ENCODE measurements around the gene CNTNAP2. TPM values are rescaled to one million over a fixed set of nuclear protein-coding genes. Genes with fewer than 3 reads are reported as not detected.

The CNTNAP2 gene
- total and polyA plus RNA-seq, 4 donors, result not detected

DNA sequence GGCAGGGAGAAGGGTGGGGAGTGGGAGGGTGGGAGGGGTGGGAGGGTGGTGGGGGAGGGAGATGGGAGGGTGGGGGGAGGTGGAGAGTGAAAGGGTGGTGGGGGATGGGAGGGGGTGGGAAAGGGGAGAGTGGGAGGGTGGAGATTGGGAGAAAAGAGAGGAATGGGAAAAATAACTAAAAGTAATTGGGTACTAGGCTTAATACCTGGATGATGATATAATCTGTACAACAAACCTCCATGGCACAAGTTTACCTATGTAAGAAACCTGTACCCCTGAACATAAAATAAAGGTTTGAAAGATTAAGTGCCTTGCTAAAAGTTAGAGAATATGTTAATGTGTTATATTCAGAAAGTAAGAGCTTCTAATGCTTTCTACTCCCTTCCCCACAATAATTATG, 564.9 kb downstream of the CNTNAP2 start:
- DNase-seq (no peak), ATAC-seq (ENCODE audit: low FRiP score) (no peak)
- Histone ChIP-seq H3K36me3 (ENCODE audit: control insufficient read depth in 1 of 2, insufficient read depth in 2 of 2, low read length in 1 of 2) (no peaks in the 10 kb centered on the region), H3K4me1 (ENCODE audit: control insufficient read depth in 1 of 2, insufficient read depth in 2 of 2, low read length in 2 of 2) (no peaks in the 10 kb centered on the region), H3K9me3 (ENCODE audit: control insufficient read depth, low read length) (no peaks in the 10 kb centered on the region), H3K27me3 (ENCODE audit: control insufficient read depth in 1 of 2, insufficient read depth in 2 of 2, low read length in 1 of 2) (no peaks in the 10 kb centered on the region), H3K4me3 (ENCODE audit: low read length in 2 of 2) (no peak overlapping the region), H3K27ac (ENCODE audit: low read depth in 1 of 2, low read length in 2 of 2) (no peak overlapping the region)
- intact Hi-C loops (cut with DNase I), result no loop called here

DNA sequence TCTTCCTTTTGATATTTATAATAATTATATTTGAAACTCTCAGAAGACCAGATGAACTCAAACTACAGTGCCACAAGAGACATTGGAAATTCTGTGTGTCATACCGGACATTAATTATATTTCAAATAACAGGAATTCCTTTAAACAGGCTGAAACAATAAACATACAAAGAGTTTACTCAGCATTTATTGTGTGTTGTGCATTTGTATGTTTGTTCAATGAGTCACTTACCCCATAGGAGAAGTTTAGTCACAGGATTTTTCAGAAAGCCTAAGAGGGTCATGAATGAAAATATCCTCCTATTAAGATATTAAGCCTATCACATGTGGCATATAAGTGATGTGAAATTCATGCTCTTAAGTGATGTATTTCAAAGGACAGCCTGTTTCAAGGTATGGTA, 566.8 kb downstream of the CNTNAP2 start:
- Histone ChIP-seq H3K27ac (ENCODE audit: low read depth in 1 of 2, low read length in 2 of 2) (no peak overlapping the region), H3K9me3 (ENCODE audit: control insufficient read depth, low read length) (no peaks in the 10 kb centered on the region), H3K27me3 (ENCODE audit: control insufficient read depth in 1 of 2, insufficient read depth in 2 of 2, low read length in 1 of 2) (no peaks in the 10 kb centered on the region), H3K4me1 (ENCODE audit: control insufficient read depth in 1 of 2, insufficient read depth in 2 of 2, low read length in 2 of 2) (no peaks in the 10 kb centered on the region), H3K36me3 (ENCODE audit: control insufficient read depth in 1 of 2, insufficient read depth in 2 of 2, low read length in 1 of 2) (no peaks in the 10 kb centered on the region), H3K4me3 (ENCODE audit: low read length in 2 of 2) (no peak overlapping the region)
- WGBS, 2 donors, result 73 to 92% methylated on average over 1 of the region's 1 CpG
- DNase-seq, result no peak
- ATAC-seq (ENCODE audit: low FRiP score), result no peak
- intact Hi-C loops (cut with DNase I), result no loop called here

DNA sequence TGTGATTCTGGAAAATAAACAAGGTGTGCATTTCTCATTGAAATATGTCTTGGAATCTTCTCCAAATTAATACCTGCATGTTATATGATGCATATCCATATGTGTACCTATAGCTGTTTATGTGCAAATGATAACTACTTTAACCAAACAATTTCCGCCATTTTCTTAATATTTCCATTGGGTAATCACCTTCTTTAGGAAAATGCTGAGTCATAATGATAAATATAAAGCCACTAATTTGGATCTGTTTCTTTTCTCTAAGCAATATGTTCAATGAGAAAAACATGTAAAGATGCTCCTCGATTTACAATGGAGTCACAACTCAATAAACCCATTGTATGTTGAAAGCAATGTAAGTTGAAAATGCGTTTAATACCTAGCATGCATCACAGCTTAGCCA, 574.4 kb downstream of the CNTNAP2 start:
- intact Hi-C loops (cut with DNase I), result no loop called here
- ATAC-seq (ENCODE audit: low FRiP score), result no peak
- 87 to 89% methylated on average over 3 of the region's 3 CpGs for WGBS, 2 donors

DNA sequence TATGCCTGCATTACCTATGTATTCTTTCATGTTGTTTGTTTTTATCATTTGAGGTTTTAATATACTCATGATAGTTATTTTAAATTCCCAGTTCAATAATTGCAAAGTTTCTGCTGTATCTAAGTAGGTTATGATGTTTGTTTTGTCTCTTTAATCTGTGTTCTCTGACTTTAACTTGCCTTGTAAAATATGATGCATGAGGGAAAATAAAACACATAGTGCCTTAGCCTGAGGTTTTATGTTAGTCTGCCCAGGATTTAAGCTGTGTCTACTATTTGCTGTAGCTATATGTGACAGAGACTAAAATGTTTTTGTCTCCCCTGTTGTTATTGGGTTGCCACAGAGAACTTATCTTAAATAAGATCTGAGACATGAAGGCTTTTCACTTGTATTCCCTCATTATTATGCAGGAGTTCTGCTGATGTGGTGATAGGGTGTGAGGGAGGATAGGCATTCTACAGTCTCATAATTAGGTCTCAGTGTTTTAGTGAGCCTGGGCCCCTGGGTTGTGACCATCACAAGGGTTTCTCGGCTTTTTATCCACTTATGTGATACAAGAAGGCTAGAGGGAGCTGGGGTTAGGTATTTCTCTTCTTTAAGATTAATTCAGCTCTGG, 582.5 kb downstream of the CNTNAP2 start:
- no peaks in the 10 kb centered on the region for H3K36me3 ChIP-seq (ENCODE audit: control insufficient read depth in 1 of 2, insufficient read depth in 2 of 2, low read length in 1 of 2)
- H3K27me3 ChIP-seq (ENCODE audit: control insufficient read depth in 1 of 2, insufficient read depth in 2 of 2, low read length in 1 of 2), result no peaks in the 10 kb centered on the region
- 81 to 88% methylated on average over 1 of the region's 1 CpG for WGBS, 2 donors
- H3K4me3 ChIP-seq (ENCODE audit: low read length in 2 of 2), result no peak overlapping the region
- no peaks in the 10 kb centered on the region for H3K4me1 ChIP-seq (ENCODE audit: control insufficient read depth in 1 of 2, insufficient read depth in 2 of 2, low read length in 2 of 2)
- DNase-seq (no peak), ATAC-seq (ENCODE audit: low FRiP score) (no peak)
- H3K27ac ChIP-seq (ENCODE audit: low read depth in 1 of 2, low read length in 2 of 2), result no peak overlapping the region
- H3K9me3 ChIP-seq (ENCODE audit: control insufficient read depth, low read length), result no peaks in the 10 kb centered on the region
- intact Hi-C loops (cut with DNase I), result no loop called here

More for the DNA sequence above, 574.4 kb downstream of the CNTNAP2 start:
- no peak for DNase-seq
- no peaks in the 10 kb centered on the region for H3K27me3 ChIP-seq (ENCODE audit: control insufficient read depth in 1 of 2, insufficient read depth in 2 of 2, low read length in 1 of 2)
- no peaks in the 10 kb centered on the region for H3K4me1 ChIP-seq (ENCODE audit: control insufficient read depth in 1 of 2, insufficient read depth in 2 of 2, low read length in 2 of 2)
- H3K9me3 ChIP-seq (ENCODE audit: control insufficient read depth, low read length), result no peaks in the 10 kb centered on the region
- H3K36me3 ChIP-seq (ENCODE audit: control insufficient read depth in 1 of 2, insufficient read depth in 2 of 2, low read length in 1 of 2), result no peaks in the 10 kb centered on the region
- no peak overlapping the region for H3K4me3 ChIP-seq (ENCODE audit: low read length in 2 of 2)
- H3K27ac ChIP-seq (ENCODE audit: low read depth in 1 of 2, low read length in 2 of 2), result no peak overlapping the region

DNA sequence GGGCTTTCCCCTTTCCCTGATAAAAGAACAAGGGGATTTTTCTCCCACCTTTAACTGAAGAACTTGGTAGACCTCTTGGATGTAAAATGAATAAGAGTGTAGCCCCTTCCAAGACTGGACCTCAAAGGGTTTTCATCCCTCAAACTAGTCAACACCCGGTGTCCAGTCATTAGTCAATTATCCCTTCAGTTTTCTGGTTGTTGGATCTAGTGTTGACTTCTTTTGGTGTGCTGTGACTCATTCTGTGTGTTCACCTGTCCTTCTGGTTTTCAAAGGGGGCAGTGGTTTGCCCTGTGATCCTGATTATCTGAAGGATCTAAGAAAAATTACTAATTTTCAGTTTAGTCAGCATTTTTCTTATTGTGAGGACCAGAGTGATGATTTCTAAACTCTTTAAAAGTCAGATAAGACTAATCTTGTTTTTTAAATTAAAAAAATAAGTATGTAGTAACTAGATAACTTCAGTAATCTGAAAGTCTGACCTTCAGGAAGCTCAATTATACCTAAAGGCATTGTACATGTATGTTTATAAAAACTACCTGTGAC, 583.5 kb downstream of the CNTNAP2 start:
- WGBS, 2 donors, result 88 to 91% methylated on average over 1 of the region's 1 CpG
- no peak overlapping the region for H3K27ac ChIP-seq (ENCODE audit: low read depth in 1 of 2, low read length in 2 of 2)
- no peak for DNase-seq
- no peaks in the 10 kb centered on the region for H3K36me3 ChIP-seq (ENCODE audit: control insufficient read depth in 1 of 2, insufficient read depth in 2 of 2, low read length in 1 of 2)
- intact Hi-C loops (cut with DNase I), result no loop called here
- H3K4me3 ChIP-seq (ENCODE audit: low read length in 2 of 2), result no peak overlapping the region
- no peaks in the 10 kb centered on the region for H3K9me3 ChIP-seq (ENCODE audit: control insufficient read depth, low read length)
- no peaks in the 10 kb centered on the region for H3K27me3 ChIP-seq (ENCODE audit: control insufficient read depth in 1 of 2, insufficient read depth in 2 of 2, low read length in 1 of 2)
- no peak for ATAC-seq (ENCODE audit: low FRiP score)
- H3K4me1 ChIP-seq (ENCODE audit: control insufficient read depth in 1 of 2, insufficient read depth in 2 of 2, low read length in 2 of 2), result no peaks in the 10 kb centered on the region

DNA sequence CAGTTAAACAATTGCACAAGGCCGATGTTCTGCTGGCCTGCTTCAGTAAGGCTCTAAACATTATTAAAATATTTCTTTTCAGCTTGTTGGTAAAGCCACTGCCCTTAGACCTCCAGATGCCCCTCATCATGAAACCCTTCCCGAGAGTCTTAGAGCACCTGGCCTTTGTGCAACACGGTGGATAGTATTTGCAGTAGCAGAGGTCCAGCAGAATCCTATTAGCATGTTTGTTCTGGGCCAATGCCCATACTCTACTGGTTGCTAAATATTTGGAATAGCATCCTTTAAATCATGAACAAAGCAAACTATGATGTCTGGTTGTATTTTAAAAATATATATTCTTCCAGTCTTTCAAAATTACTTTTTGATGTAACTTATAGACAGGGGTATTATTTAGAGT, 584.6 kb downstream of the CNTNAP2 start:
- H3K27ac ChIP-seq (ENCODE audit: low read depth in 1 of 2, low read length in 2 of 2), result no peak overlapping the region
- no peak for ATAC-seq (ENCODE audit: low FRiP score)
- 17 to 19% methylated on average over 3 of the region's 3 CpGs for WGBS, 2 donors
- no peak for DNase-seq
- no peak overlapping the region for H3K4me3 ChIP-seq (ENCODE audit: low read length in 2 of 2)
- no peaks in the 10 kb centered on the region for H3K36me3 ChIP-seq (ENCODE audit: control insufficient read depth in 1 of 2, insufficient read depth in 2 of 2, low read length in 1 of 2)
- intact Hi-C loops (cut with DNase I), result no loop called here
- H3K4me1 ChIP-seq (ENCODE audit: control insufficient read depth in 1 of 2, insufficient read depth in 2 of 2, low read length in 2 of 2), result no peaks in the 10 kb centered on the region
- H3K9me3 ChIP-seq (ENCODE audit: control insufficient read depth, low read length), result no peaks in the 10 kb centered on the region
- H3K27me3 ChIP-seq (ENCODE audit: control insufficient read depth in 1 of 2, insufficient read depth in 2 of 2, low read length in 1 of 2), result no peaks in the 10 kb centered on the region

DNA sequence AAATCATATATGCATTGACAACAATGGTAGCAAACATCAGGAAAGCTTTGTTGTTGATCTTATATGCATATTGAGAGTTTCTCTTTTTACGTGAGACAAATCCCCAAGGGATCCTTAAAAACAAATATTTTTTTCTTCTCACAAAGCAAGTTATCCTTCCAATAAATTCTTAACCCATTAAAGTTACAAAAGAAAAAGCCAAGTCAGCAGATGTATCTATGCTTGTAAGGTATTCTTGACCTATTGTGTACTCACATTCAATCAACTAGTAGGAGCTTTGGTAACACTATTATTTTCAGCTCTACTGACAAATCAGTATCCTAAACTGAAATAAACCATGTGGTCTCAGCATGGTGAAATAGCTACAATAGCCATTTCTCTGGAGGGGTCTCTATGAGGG, 586.3 kb downstream of the CNTNAP2 start:
- H3K9me3 ChIP-seq (ENCODE audit: control insufficient read depth, low read length), result no peaks in the 10 kb centered on the region
- intact Hi-C loops (cut with DNase I), result no loop called here
- no peaks in the 10 kb centered on the region for H3K36me3 ChIP-seq (ENCODE audit: control insufficient read depth in 1 of 2, insufficient read depth in 2 of 2, low read length in 1 of 2)
- no peaks in the 10 kb centered on the region for H3K27me3 ChIP-seq (ENCODE audit: control insufficient read depth in 1 of 2, insufficient read depth in 2 of 2, low read length in 1 of 2)
- ATAC-seq (ENCODE audit: low FRiP score), result no peak
- H3K27ac ChIP-seq (ENCODE audit: low read depth in 1 of 2, low read length in 2 of 2), result no peak overlapping the region
- 31 to 47% methylated on average over 1 of the region's 1 CpG for WGBS, 2 donors
- DNase-seq, result no peak
- no peak overlapping the region for H3K4me3 ChIP-seq (ENCODE audit: low read length in 2 of 2)
- no peaks in the 10 kb centered on the region for H3K4me1 ChIP-seq (ENCODE audit: control insufficient read depth in 1 of 2, insufficient read depth in 2 of 2, low read length in 2 of 2)

DNA sequence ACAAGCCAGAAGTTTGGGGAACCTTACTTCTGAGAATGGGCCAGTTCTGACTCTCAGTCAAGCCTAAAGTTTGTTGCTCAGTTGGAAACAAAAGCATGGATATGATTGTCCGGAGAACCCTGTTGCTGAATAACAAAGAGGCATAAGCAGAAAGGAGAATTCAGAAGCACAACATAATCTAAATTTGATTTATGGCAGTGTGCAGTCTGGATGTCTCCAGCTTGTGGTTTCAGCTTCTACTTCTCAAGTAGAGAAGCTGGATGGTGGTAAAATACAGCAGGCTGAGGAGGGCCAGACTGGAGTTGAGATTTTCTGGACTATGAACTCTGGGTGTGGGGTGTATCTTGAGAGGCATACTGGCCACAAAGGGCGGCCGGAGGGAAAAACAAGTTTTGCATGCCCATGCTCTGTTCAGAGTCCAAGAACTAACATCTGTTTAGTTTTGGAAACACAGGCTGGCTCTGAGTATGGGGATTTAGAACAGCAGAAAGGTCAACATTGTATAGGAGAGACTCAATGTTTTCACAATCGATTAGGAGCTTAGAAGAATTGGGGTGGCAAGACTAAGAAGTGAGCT, 592.9 kb downstream of the CNTNAP2 start:
- H3K27ac ChIP-seq (ENCODE audit: low read depth in 1 of 2, low read length in 2 of 2), result no peak overlapping the region

DNA sequence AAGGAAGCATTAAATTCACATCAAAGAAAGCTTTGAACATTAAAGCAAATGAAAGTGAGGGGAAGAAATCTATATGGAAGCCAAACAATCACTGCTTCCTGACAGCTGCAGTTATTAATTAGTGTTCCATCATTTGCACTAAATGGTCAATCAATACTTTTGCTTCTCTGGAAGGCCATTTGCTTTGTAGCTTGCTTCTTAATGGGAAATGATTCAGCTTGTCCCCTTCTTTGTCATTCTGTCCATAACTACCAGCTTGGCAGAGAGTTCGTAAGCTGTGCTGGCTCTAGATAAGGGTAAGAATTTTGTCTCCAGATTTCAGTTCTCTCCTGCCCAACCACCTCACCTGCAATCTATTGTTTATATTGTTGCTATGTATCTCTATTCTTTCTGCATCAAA, 596.6 kb downstream of the CNTNAP2 start:
- ATAC-seq (ENCODE audit: low FRiP score), result no peak
- WGBS, 2 donors, result 52 to 63% methylated on average over 1 of the region's 1 CpG
- no peaks in the 10 kb centered on the region for H3K9me3 ChIP-seq (ENCODE audit: control insufficient read depth, low read length)
- no peaks in the 10 kb centered on the region for H3K36me3 ChIP-seq (ENCODE audit: control insufficient read depth in 1 of 2, insufficient read depth in 2 of 2, low read length in 1 of 2)
- no peak overlapping the region for H3K27ac ChIP-seq (ENCODE audit: low read depth in 1 of 2, low read length in 2 of 2)
- H3K27me3 ChIP-seq (ENCODE audit: control insufficient read depth in 1 of 2, insufficient read depth in 2 of 2, low read length in 1 of 2), result no peaks in the 10 kb centered on the region
- intact Hi-C loops (cut with DNase I), result no loop called here
- no peak for DNase-seq
- H3K4me1 ChIP-seq (ENCODE audit: control insufficient read depth in 1 of 2, insufficient read depth in 2 of 2, low read length in 2 of 2), result no peaks in the 10 kb centered on the region
- no peak overlapping the region for H3K4me3 ChIP-seq (ENCODE audit: low read length in 2 of 2)

More for the DNA sequence above, 592.9 kb downstream of the CNTNAP2 start:
- no peaks in the 10 kb centered on the region for H3K36me3 ChIP-seq (ENCODE audit: control insufficient read depth in 1 of 2, insufficient read depth in 2 of 2, low read length in 1 of 2)
- H3K4me3 ChIP-seq (ENCODE audit: low read length in 2 of 2), result no peak overlapping the region
- DNase-seq, result no peak
- H3K9me3 ChIP-seq (ENCODE audit: control insufficient read depth, low read length), result no peaks in the 10 kb centered on the region
- intact Hi-C loops (cut with DNase I), result no loop called here
- H3K27me3 ChIP-seq (ENCODE audit: control insufficient read depth in 1 of 2, insufficient read depth in 2 of 2, low read length in 1 of 2), result no peaks in the 10 kb centered on the region
- no peaks in the 10 kb centered on the region for H3K4me1 ChIP-seq (ENCODE audit: control insufficient read depth in 1 of 2, insufficient read depth in 2 of 2, low read length in 2 of 2)
- no peak for ATAC-seq (ENCODE audit: low FRiP score)
- WGBS, 2 donors, result 62 to 73% methylated on average over 4 of the region's 4 CpGs

Measured in aorta (tissue), 5 donors.